HG02678 (cell line): ENCODE measurements around the gene PPP1CA.
"Not testable (repeated sequence)": the region's sequence is repeated elsewhere in the genome, so short reads cannot be mapped to it uniquely, and the experiment has no call there.

Experiments used
- ATAC-seq: cut with Tn5 transposase; IDR thresholded peaks from one replicate; pipeline ENCODE4 v1.9.1; 2021; ENCODE audit warnings: mild to moderate bottlenecking, moderate library complexity; ENCODE audit not compliant: unreplicated experiment

The PPP1CA gene

GRCh38 chr11:67435031-67435726 lies 33.5 kb upstream of the PPP1CA start:
- no peak for ATAC-seq

- no peak for ATAC-seq
These were observed 32.8 kb upstream of the PPP1CA start for GRCh38 chr11:67434395-67434881.

GRCh38 chr11:67433536-67434394 lies 32.1 kb upstream of the PPP1CA start:
- ATAC-seq = no peak

GRCh38 chr11:67432655-67433349 lies 31.1 kb upstream of the PPP1CA start:
- no peak for ATAC-seq

- no peak for ATAC-seq
These were observed 29.9 kb upstream of the PPP1CA start for GRCh38 chr11:67431346-67432249.

GRCh38 chr11:67429722-67430121 lies 28.1 kb upstream of the PPP1CA start:
- no peak for ATAC-seq

GRCh38 chr11:67429038-67429668 lies 27.5 kb upstream of the PPP1CA start:
- no peak for ATAC-seq

- peak; percentile 93 for ATAC-seq
These were observed 26.7 kb upstream of the PPP1CA start, which contains the start of gene RPS6KB2 for GRCh38 chr11:67428052-67429001. Gene RPS6KB2, plus strand, starts transcription at chr11:67428494. Its CDS starts 52 bp downstream, at chr11:67428546.

- ATAC-seq = not testable (repeated sequence)
These were observed 25.8 kb upstream of the PPP1CA start for GRCh38 chr11:67427364-67427859.

- ATAC-seq = no peak
These were observed 22.4 kb upstream of the PPP1CA start for GRCh38 chr11:67423891-67424613.

- ATAC-seq = no peak
These were observed 21.8 kb upstream of the PPP1CA start for GRCh38 chr11:67423466-67423865.

GRCh38 chr11:67422891-67423290 lies 21.2 kb upstream of the PPP1CA start:
- no peak for ATAC-seq

- ATAC-seq = no peak
These were observed 19.9 kb upstream of the PPP1CA start for GRCh38 chr11:67421430-67422031.

- ATAC-seq = peak; percentile 87
These were observed 19.2 kb upstream of the PPP1CA start for GRCh38 chr11:67420646-67421429.

GRCh38 chr11:67420147-67420645 lies 18.5 kb upstream of the PPP1CA start:
- ATAC-seq = no peak

GRCh38 chr11:67419325-67420049 lies 17.8 kb upstream of the PPP1CA start:
- no peak for ATAC-seq
